ENCODE results near the gene IFNAR2. TPM values are rescaled to one million over a fixed set of nuclear protein-coding genes. Genes with fewer than 3 reads are reported as not detected.

Gene IFNAR2
- 5.3 TPM for polyA plus RNA-seq (2012; ENCODE audit: insufficient read depth, insufficient read length, low read depth)

GRCh38 chr21:33229784-33230544 is at the start of gene IFNAR2:
Gene IFNAR2 (plus strand): TSS chr21:33229938. CDS start chr21:33241923, 11,985 bp downstream.
- Histone ChIP-seq H3K27me3 (peaks cover 11% of the 10 kb centered on the region), H3K4me3 (ENCODE audit: low read depth, low read length) (peak within 1 kb of the TSS; percentile 87), H3K4me1 (peaks cover 4% of the 10 kb centered on the region), H3K9me3 (no peaks in the 10 kb centered on the region), H3K36me3 (no peaks in the 10 kb centered on the region; the same call in 1 of the 2 replicates)
- peak; percentile 81 for DNase-seq
- TF ChIP-seq CTCF (IDR thresholded peaks at IDR 0.05; ENCODE audit: low read depth, low read length): no peak

GRCh38 chr21:33185852-33186251 is 43.9 kb upstream of the IFNAR2 start:
- H3K4me1 ChIP-seq: no peaks in the 10 kb centered on the region
- no peak for TF ChIP-seq CTCF (IDR thresholded peaks at IDR 0.05; ENCODE audit: low read depth, low read length)
- H3K4me3 ChIP-seq (ENCODE audit: low read depth, low read length): no peak overlapping the region
- H3K9me3 ChIP-seq: no peaks in the 10 kb centered on the region
- H3K36me3 ChIP-seq: no peaks in the 10 kb centered on the region
- peaks cover 52% of the 10 kb centered on the region for H3K27me3 ChIP-seq
- DNase-seq: no peak

- DNase-seq: no peak
- H3K4me3 ChIP-seq (ENCODE audit: low read depth, low read length): no peak overlapping the region
- H3K4me1 ChIP-seq: no peaks in the 10 kb centered on the region
- H3K27me3 ChIP-seq: peaks cover 47% of the 10 kb centered on the region
- H3K9me3 ChIP-seq: no peaks in the 10 kb centered on the region
- no peaks in the 10 kb centered on the region for H3K36me3 ChIP-seq
- TF ChIP-seq CTCF (IDR thresholded peaks at IDR 0.05; ENCODE audit: low read depth, low read length): no peak
Observed at GRCh38 chr21:33187276-33187675, 42.5 kb upstream of the IFNAR2 start.

GRCh38 chr21:33189237-33189636 is 40.5 kb upstream of the IFNAR2 start:
- Histone ChIP-seq H3K4me3 (ENCODE audit: low read depth, low read length) (no peak overlapping the region), H3K36me3 (no peaks in the 10 kb centered on the region), H3K9me3 (no peaks in the 10 kb centered on the region), H3K4me1 (no peaks in the 10 kb centered on the region), H3K27me3 (peaks cover 51% of the 10 kb centered on the region)
- DNase-seq: no peak
- TF ChIP-seq CTCF (IDR thresholded peaks at IDR 0.05; ENCODE audit: low read depth, low read length): no peak

GRCh38 chr21:33189824-33190223 is 39.9 kb upstream of the IFNAR2 start:
- DNase-seq: no peak
- TF ChIP-seq CTCF (IDR thresholded peaks at IDR 0.05; ENCODE audit: low read depth, low read length): no peak
- Histone ChIP-seq H3K4me1 (no peaks in the 10 kb centered on the region), H3K27me3 (peaks cover 51% of the 10 kb centered on the region), H3K9me3 (no peaks in the 10 kb centered on the region), H3K4me3 (ENCODE audit: low read depth, low read length) (no peak overlapping the region), H3K36me3 (no peaks in the 10 kb centered on the region)

GRCh38 chr21:33196941-33197374 is 32.8 kb upstream of the IFNAR2 start:
- peak; percentile 79 for TF ChIP-seq CTCF (IDR thresholded peaks at IDR 0.05; ENCODE audit: low read depth, low read length)
- Histone ChIP-seq H3K4me3 (ENCODE audit: low read depth, low read length) (no peak overlapping the region), H3K27me3 (peaks cover 12% of the 10 kb centered on the region; the same call in 1 of the 2 replicates), H3K4me1 (no peaks in the 10 kb centered on the region), H3K36me3 (no peaks in the 10 kb centered on the region), H3K9me3 (no peaks in the 10 kb centered on the region)
- DNase-seq: peak; percentile 69

Measured in BE2C (cell line).